Measurements from ENCODE around the gene FMOD.

FMOD gene

DNA sequence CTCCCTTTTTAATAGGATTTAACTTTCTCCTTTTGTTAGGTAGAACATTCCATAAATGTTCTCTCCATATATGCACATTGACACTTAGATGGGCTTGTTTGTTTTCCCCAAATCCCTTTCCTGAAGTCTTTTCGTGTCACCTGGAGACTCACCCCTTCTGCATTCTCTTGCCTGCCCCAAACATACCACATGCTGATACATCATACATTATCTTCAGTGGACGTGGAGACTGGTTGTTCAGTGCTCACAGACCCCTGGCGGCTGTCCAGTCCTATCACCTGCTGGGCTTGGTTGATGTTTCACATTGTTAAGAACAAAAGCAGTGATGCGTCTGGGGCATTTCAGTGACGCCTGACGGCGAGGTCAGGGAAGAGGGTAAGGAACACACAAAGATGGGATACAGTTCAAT lies 22.2 kb downstream of the FMOD start:
- DNase-seq (ENCODE audit: low read depth) = no peak
- no peak overlapping the region for H3K4me3 ChIP-seq (ENCODE audit: low read length)
- TF ChIP-seq, protein P1, sequence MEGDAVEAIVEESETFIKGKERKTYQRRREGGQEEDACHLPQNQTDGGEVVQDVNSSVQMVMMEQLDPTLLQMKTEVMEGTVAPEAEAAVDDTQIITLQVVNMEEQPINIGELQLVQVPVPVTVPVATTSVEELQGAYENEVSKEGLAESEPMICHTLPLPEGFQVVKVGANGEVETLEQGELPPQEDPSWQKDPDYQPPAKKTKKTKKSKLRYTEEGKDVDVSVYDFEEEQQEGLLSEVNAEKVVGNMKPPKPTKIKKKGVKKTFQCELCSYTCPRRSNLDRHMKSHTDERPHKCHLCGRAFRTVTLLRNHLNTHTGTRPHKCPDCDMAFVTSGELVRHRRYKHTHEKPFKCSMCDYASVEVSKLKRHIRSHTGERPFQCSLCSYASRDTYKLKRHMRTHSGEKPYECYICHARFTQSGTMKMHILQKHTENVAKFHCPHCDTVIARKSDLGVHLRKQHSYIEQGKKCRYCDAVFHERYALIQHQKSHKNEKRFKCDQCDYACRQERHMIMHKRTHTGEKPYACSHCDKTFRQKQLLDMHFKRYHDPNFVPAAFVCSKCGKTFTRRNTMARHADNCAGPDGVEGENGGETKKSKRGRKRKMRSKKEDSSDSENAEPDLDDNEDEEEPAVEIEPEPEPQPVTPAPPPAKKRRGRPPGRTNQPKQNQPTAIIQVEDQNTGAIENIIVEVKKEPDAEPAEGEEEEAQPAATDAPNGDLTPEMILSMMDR (IDR thresholded peaks at IDR 0.05; ENCODE audit: insufficient read depth, low read depth, low read length, missing control alignments) = no peak

DNA sequence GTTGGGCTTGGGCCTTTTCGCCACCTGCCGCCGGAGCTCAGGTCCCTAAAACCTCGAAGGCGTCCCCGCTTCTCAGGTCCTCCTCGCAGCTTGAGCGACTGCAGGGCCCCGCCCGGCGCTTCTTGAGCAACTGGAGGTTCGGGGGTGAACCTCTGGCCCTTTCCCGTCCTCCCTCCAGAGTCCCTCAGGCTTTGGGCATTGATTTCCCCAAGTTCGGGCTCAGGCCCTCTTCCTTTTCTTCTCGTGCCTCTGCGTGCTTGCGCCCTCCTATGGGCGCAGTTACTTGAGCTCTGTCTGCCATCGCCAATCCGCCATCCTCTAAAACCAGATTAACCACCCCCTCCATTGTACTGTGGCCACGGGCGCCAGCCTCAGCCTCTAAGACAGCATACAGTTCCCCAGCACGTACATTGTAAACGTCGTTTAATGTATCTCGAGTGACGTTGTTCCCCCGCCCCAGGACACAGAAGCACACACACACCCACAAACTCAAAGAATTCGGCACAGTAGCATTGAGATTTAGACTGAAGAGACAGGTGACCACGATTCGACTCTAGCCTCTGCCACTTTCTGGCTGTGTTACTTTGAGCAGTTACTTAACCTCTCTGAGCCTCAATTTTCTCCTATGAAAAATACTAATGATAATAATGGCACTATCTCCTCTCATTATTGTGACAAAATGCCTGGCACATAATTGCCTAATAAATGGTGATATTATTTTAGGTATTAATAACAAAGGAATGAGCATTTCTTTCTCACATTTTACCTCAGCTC lies 23.1 kb downstream of the FMOD start:
- TF ChIP-seq, protein P1 (IDR thresholded peaks at IDR 0.05; ENCODE audit: insufficient read depth, low read depth, low read length, missing control alignments) = peak; percentile 47
- peak overlapping the region; percentile 55 for H3K4me3 ChIP-seq (ENCODE audit: low read length)
- DNase-seq (ENCODE audit: low read depth) = peak; percentile 71

DNA sequence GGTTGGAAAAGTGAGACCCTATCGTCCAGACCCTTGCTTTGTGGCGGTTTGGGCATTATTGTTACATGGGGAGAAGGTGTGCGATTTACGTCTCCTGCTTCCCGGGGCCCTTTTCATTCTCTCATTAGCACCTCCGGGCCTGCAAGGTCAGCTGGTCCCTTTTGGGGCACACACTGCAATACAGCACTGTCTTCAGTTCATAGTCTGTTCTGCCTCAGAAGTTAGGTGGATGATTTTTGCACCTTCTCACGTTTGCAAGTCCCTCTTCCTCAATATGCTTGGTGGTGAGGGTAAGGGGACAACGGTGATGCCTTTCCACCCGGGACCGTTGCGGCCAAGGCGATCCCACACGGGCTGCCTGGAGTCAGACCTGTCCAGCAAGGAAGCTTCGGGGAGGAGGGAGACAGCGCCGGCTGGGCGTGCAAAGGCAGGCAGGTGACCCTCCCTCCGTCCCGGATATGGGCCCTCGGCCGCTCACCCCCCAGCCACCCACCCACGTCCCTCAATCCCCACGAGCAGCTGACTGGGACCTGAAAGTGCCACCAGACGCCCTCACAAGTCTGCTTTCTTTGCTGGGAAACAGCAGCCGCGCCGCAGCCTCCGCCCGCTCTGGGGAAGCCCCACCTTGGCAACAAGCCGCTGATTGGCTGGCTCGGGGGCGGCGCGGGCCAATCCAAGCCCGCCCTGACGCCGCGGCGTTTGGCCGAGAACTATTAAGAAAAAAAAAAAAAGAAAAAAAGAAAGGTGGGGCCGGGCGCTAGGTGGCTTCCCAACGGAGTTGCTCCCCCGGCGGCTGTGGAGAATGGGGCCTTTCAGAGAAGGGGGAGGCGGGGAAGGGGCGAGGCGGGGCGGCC lies 23.9 kb downstream of the FMOD start:
- peak; percentile 93 for DNase-seq (ENCODE audit: low read depth)
- TF ChIP-seq, protein P1 (IDR thresholded peaks at IDR 0.05; ENCODE audit: insufficient read depth, low read depth, low read length, missing control alignments) = no peak
- H3K4me3 ChIP-seq (ENCODE audit: low read length) = peak overlapping the region; percentile 55

DNA sequence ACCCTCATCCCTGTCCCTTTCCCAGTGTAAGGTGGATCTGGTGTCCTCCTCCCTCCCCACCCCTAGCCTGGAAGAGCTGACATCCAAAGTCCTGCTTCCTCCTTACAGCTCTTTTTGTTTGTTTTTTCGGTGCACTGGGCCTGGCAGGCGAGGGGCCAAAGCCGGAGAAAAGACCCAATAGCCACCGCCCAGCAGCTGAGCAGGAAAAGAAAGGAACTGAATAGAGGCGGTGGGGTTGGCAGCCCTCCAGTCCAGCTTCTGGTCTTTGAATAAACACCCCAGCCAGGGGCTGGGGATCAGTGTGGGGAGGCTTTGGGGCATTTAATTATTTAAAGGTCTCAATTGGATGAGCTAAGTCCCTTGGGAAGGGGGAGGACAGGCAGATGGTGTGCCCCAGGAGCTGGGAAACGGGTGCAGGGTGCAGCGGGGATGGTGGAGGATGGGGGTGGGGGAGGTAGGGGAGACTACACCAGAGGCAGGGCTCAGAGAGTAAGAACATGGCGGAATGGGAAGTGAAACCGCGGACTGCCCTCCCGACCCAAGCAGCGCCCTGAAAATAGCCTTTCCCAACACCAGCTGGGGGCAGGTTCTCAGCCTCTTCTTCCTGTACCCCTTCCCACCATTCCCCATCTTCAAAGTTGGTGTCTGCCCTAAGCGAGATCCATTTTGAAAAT lies 25.4 kb downstream of the FMOD start:
- DNase-seq (ENCODE audit: low read depth) = no peak
- no peak overlapping the region for H3K4me3 ChIP-seq (ENCODE audit: low read length)

DNA sequence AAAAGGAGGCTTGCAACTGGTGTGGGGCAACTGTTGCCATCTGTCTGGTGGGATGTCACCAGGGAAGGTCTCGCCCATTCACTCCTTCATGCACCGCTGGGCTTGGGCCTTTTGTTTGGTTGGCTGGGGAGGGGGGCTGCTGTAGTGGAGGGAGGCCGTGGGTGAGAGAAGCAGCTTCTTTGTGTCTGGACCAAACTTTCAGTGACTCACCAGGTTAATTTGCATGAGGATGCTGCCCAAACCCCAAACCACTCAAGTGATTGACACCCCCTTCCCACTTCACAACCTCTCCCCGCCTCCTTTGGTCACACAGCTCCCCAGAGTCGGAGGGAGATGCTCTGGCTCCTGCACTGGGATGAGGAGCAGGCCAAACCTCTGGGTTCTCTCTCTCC lies 25.9 kb downstream of the FMOD start:
- TF ChIP-seq, protein P1 (IDR thresholded peaks at IDR 0.05; ENCODE audit: insufficient read depth, low read depth, low read length, missing control alignments) = no peak
- no peak overlapping the region for H3K4me3 ChIP-seq (ENCODE audit: low read length)
- DNase-seq (ENCODE audit: low read depth) = no peak

More for the DNA sequence above, 25.4 kb downstream of the FMOD start:
- TF ChIP-seq, protein P1 (IDR thresholded peaks at IDR 0.05; ENCODE audit: insufficient read depth, low read depth, low read length, missing control alignments) = no peak

DNA sequence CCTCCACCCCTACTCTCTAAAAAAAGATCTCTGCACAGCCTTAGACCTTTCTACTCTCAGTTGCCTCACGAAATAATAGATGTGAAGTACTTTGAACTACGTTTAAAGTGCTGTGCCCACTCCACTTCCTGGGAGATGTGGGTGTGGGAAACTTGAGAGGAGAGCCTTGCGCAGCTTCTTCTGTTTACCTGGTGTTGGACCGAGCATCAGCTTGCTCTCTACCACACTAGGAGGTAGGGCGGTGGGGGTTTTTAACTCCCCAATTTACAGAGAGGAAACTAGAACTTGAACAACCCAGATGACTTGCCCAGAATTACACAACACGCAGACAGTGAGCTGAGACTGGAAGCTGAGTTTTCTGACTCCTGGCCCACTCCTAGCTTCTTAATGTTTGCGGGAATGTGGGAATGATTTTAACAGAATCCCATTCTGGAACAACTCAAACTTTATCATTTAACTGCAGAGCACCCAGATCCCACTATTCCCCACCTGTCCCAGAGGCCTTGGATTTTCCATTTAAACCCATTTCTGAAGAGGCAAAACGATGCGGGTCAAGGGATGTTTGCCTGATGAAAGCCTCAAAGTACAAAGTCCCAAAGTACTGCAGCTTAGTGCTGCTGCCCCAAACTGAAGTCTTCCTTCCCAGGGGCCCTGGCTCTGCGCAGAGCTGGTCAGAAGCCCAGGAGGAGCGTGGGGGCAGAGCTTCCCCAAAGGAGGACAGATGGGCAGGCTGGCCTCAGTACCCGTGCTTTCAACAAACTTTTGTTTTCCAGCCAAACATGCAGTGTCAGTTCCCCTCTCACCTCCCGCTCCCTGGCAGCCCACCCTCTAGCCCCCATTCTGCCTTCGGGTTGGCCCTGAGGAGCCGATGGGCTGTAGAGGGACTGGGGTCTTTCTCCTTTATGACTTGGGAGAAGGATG lies 26.6 kb downstream of the FMOD start:
- TF ChIP-seq, protein P1 (IDR thresholded peaks at IDR 0.05; ENCODE audit: insufficient read depth, low read depth, low read length, missing control alignments) = no peak
- no peak overlapping the region for H3K4me3 ChIP-seq (ENCODE audit: low read length)
- DNase-seq (ENCODE audit: low read depth) = no peak

Data from epithelial cell of esophagus (primary cell).